Suppressor macrophage treated with lipopolysaccharide for 1 hour (primary cell): ENCODE measurements around the gene ABHD1.
A peak's percentile ranks its signal among the peaks of the same experiment; 100 is the strongest.

Experiments
- DNase-seq, 3 donors: peaks; one replicate each; pipeline ENCODE4 v3.0.0-alpha.2; 2020 to 2022

The ABHD1 gene

DNA sequence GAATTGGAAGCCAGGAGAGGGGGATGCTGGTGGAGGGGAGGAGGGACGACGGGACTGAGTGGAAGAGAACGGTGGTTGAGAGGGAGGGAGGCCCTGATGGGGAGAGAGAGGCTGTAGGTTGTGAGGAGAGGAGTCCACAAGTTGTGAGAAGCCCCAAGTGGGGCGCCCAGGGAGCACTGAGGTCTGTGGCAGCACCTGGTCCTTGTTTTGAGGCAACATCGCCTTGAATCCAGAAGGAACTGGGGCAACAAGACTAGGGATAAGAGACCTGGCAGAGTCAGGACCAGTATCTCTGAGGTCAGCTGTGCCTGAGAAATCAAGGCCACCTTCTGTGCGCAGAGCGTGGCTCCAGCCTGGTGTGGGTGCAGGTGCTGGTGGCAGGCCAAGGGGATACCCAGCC, 14.5 kb downstream of the ABHD1 start:
- no peak for DNase-seq

DNA sequence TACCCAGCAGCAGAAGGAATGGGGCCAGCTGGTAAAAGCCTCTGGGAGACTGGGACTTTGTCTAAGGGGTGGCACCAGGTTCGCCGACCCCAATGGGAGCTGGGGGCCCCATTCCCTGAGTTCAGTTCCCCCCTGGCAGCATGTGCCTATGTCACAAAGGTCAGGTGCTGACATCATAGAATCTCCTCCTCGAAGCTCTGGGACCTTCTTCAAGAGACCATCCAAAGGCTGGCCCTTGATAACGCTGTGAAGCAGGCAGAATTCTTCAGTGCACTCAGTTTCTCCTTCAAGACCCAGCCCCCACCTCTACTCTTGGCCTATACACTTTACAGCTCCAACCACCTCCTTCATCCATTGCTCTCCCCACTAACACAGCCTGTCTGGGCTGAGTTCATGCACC, 15.7 kb downstream of the ABHD1 start, which contains the start of gene PRR30:
PRR30 (minus strand) TSS at position 101 of the 400 bp plus-strand sequence. CDS start 1,081 bp downstream, outside the sequence.
- DNase-seq = no peak

DNA sequence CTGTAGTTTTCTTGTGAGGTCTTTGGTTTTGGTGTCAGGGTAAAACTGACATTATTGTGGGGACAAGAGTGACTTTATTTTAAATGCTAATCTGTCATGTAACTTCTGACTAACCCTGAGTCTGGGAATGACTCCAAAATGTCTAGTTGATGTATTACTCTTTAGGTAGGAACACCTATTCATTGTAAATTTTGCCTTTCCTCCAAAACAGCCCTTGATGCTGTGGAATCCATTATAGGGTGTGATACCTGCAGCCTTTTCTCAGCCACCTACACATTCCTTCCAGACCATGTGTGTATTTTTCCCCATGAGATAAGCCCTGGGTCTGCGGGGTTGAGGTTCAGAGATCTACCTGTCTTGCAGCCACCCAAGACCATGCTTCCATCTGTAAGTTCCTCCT, 19.7 kb downstream of the ABHD1 start:
- no peak for DNase-seq

DNA sequence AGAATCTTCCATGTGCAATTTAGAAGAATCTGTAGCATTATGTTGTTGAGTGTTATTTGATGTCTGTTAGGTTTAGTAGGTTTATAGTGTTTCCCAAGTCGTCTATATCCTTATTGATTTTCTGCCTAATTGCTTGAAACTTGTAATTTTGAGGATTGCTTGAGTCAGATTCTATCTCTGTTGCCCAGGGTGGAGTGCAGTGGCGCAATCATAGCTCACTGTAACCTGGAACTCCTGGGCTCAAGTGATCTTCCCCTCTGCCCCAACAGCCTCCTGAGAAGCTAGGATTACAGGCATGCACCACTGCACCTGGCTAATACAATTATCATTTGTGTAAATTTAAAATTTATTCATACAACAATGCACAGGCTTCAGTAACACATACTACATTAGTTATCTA, 22.1 kb downstream of the ABHD1 start:
- DNase-seq = no peak

DNA sequence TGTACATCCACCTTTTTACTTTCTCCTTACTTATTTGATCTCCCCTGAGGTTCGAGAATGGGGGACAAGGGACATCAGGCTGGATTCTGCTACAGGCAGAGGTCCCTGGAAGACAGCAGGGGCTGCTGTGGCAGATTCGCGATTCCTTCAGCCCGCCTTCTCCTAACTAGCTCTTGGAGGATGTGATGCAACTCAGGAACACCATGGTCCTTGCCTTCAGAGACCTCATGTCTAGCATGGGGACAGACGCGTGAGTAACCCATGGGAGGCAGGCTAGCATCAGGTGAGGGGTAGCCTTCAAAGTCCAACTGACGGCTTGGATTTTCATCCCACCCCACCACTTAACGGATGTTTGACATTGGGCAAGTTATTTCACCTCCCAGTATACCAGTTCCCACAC, 24.3 kb downstream of the ABHD1 start:
- DNase-seq = no peak

DNA sequence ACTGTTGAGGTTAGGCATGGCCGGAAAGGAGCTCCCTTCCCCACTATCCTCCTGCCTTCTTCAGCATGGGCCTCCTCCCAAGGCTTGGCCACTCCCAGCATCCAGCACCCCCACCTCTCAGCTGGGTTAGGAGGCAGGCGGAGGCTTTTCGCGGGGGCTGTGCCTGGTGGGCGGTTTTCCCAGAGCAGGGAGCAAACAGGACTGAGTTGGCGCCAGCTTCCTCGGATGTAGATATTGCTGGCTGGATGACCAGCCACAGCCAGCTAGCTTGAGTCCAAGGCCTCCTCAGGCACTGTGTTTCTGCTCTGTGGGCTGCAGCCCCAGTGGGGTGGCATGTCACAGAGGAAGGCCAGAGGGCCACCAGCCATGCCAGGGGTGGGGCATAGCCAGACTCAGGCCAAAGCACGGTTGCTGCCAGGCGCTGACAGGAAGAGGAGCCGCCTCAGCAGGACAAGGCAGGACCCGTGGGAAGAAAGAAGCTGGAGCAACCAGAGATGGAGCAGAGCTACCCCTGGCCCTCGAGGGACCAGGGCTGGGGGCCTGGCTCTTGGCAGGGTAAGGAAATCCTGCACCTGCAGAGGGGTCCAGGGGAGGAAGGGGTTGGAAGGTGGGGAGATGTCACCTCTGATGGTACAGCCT, 25.3 kb downstream of the ABHD1 start, which contains the start of gene TCF23:
TCF23 (plus strand) TSS at position 204 of the 639 bp plus-strand sequence; CDS start at position 334, 130 bp downstream.
- no peak for DNase-seq

DNA sequence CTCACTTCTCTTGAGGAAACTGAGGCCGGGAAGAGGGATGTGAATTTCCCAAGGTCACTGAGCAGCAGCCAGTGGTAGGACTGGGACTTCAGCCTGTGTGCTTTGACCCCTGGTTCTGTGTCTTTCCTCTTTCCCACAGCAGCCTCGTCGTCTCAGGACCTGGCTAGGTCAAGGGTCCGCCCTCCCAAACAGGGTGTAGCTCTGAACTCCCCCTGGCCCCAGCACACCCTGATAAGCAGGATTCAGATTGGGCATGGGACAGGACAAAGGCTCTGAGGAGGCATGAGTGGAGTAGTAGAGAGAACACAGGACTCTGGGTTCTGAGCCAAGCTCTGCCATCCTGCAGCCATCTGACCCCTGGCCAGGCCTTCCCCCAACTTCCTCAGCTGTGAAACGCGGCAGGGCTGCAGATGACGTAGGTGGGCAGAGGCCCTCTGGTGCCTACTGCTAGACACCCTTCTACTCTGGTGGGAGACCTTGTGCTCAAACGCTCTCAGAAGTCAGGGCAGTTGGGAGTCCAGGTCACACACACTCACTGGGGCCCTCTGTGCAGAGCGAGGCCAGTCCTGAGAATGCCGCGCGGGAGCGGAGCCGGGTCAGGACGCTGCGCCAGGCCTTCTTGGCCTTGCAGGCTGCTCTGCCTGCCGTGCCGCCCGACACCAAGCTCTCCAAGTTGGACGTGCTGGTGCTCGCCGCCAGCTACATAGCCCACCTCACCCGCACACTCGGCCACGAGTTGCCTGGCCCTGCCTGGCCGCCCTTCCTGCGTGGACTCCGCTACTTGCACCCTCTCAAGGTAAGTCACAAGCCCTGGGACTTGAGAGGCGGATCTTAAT, 26.2 kb downstream of the ABHD1 start:
- DNase-seq = no peak

DNA sequence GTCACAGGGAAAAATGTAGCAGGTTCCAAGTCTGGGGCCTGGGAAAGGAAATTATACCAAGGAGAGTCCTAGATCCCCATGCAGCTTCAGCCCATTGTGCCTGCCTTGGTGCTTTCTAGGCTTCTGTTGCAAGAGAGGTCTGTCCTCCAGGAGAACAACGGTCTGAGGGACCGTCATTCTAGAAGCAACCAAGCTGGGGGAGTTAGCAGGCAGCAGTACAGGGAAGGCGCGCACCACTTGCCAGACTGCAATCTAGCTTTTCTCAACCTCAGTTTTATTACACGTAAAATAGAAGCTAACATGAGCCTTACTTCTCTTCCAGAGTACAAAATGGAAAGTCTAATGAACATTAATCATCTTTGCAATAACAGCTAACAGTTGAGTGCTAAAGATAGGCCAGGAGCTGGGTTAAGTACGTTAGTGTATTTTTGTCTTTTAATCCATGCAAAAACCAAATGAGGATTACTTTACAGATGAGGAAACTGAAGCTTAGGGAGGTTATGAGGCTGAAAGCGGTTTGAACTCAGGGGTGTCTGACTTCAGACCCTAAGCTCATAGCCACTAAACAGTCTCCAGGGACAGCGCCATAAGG, 27.1 kb downstream of the ABHD1 start:
- DNase-seq = no peak

DNA sequence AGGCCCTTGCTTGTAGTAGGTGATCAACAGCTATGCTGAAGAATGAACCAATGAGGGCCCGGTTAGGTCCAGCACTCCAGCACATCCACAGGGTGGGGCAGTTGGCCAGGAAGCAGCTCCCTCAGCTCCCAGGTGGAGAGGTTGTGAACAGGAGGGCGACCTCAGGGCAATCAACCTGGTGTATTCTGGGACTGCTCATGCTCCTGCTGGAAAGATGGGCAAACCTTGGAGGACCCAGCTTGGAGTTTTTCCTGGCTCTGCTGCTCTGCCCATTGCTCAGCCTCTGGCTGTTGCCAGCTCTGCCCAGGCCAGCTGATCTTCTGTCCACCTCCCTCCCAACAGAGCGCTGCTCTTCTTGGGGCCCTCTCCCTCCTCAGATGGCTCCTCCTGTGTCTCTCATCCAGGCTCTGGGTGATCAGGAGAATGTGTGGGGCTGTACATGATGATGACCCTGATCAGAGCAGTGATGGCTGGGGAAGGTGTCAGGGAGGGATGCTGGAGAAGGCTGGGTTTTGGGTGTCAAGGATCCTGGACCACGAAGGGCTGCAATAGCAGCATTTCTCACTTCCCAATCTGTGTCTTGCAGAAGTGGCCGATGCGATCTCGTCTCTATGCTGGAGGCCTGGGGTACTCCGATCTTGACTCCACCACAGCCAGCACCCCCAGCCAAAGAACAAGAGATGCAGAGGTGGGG, 28.6 kb downstream of the ABHD1 start:
- DNase-seq = no peak

DNA sequence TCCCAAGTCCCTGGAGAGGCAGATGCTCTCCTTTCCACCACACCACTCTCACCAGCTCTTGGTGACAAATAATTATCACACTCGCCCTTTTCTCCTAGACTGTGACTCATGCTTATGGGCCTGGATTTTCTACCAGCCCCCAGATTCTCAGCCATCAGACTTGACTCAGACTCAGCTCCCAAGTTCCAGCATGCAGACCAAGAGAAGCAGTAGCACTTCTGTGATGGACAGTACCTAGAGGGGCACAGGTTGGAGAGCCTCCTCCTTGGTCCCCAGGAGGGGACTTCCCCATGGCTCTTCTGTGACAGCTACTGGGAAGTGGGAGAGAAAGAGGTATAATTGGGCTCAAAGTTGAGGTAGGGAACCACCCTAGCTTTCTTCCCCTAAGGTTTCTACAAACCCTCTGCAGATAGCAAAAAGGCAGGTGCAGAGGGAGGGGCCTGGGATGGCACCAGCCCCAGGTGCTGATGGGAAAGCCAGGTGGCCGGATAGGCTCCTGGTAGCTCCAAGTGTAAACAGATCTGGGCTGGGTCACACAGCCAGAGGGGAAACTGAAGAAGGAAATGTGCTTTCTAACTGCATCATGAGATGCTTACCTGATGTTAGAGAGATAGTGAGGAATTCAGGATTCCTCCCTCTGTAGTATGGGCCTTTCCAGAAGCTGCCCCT, 29.3 kb downstream of the ABHD1 start:
- DNase-seq = peak; percentile 55 to 70 (median 64)

DNA sequence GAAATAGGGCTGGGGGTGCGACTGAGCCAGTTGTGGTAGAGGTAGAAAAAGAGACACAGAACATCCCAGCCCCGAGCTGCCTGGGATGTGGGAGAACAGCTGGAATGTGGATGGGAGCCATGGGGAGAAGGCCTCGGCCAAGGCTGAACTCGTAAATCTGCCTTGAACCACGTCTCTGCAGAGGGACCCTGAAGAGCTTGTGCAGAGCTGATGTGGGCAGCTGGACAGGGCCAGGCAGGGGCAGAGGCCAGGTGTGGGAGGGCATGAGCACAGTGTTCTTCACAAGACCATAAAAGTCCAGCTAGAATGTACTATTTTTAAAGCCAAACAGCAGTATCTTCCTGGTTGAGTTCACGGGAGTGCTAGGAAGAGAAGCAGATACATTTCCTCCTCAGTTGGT, 30.9 kb downstream of the ABHD1 start:
- DNase-seq = no peak

DNA sequence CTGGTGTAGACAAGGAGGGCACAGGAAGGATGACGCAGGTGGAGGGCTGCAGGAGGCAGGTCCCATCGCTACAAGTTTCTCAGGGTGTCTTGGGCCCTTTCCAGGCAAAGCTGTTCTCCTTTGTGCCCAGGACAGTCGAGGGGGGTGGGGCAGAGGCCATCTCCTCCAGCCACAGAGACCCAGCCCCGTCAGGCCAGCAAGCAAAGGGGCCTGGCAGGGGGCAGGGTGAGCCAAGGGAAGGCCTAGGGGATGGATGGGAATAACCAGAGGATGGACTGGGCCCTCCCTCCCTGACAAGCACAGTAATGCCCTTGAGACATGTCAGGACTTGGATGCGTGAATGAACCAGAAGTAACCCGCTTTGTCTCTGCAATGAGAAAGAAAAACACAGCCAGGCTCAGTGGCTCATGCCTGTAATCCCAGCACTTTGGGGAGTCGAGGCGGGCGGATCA, 31.5 kb downstream of the ABHD1 start:
- DNase-seq = no peak

DNA sequence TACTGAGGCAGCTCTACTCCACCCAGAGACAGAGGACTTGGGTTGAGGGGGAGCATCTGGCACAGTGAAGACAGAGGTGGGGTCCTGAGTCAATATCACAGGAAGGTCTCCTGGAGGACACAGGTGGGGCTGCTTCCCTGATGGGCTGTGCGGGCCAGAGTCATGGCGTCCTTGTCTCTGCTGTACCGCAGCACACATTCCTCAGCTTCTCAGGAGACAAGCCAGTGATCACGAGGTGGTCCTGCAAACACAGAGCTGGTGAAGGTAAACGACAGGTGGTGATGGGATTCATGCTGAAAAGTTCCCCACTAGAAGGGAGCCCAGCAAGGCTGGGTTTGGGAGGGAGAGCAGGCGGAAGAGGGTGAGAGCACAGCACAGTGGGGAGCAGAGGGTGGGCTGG, 34.9 kb downstream of the ABHD1 start:
- DNase-seq = no peak

DNA sequence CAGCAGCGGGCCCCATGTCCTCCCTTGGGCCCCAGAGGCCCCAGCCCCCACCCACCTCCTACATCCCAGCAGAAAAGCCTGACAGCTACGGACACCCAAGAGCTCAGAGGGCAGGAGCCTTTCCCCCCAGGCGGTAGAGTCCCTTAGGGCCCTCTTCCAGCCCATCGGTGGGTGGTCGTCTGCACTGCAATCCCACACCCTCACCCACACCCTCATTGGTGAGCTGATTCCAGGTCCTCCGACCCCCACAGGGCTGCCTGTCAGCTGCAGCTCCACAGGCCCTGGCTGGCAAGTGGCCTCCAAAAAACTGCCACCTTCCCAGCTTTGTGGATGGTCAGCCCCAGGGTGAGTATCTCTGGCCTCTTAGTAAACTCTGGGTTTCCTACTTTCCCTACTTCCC, 35.7 kb downstream of the ABHD1 start:
- no peak for DNase-seq

DNA sequence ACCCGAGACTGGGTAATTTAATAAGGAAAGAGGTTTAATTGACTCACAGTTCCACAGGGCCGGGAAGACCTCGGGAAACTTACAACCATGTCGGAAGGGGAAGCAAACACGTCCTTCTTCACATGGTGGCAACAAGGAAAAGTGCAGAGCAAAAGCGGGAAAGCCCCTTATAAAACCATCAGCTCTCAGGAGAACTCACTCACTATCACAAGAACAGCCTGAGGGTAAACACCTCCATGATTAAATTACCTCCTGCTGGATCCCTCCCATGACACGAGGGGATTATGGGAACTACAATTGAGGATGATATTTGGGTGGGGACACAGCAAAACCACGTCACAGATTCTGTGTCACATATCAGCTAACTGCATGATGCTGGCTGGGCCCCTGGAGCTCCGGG, 36.6 kb downstream of the ABHD1 start:
- DNase-seq = no peak

DNA sequence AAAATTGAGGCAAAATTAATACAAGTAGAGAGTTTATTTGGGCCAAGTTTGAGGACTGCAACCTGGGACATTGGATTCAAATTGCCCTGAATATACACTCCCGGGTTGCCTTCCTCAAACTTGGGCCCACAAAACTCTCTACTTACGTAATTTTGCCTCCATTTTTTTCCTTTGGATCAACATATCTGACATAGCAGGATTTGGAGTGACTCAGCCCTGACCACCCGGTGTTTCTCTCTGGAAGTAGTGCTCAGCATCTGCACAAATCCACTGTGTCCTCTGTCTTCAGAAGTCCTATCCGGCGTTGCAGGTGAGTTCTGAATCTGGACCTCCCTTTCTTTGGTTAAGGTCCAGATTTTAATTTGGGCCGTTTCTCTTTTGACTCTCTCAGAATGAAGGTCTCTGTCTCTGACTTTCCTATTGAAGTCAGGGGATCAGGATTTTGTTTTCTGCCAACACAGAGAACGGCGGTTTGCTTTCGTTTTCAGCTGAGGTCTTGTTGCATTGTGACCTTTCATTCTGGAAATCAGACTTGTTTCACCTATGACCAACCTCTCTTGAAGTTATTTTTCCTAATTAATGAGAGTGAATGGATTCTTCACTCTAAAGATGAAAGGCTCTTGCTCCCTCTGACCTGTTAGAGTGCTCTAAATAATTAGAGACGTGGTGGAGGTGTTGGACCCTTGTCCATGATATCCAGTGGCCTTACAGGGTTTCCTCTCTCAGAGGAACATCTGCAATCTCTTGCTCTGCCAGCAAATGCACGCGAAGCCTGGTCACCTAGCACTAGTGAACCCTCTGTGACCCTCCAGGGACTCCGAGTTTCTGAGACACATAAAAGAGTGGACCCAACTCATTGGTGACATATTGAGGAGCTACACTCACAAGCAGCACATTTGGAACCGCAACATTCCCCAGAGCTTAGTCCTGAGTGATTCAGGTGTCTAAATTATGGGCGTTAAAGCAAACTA, 38.8 kb downstream of the ABHD1 start:
- peak in 2 of 3 donors; percentile 24 to 28 for DNase-seq

DNA sequence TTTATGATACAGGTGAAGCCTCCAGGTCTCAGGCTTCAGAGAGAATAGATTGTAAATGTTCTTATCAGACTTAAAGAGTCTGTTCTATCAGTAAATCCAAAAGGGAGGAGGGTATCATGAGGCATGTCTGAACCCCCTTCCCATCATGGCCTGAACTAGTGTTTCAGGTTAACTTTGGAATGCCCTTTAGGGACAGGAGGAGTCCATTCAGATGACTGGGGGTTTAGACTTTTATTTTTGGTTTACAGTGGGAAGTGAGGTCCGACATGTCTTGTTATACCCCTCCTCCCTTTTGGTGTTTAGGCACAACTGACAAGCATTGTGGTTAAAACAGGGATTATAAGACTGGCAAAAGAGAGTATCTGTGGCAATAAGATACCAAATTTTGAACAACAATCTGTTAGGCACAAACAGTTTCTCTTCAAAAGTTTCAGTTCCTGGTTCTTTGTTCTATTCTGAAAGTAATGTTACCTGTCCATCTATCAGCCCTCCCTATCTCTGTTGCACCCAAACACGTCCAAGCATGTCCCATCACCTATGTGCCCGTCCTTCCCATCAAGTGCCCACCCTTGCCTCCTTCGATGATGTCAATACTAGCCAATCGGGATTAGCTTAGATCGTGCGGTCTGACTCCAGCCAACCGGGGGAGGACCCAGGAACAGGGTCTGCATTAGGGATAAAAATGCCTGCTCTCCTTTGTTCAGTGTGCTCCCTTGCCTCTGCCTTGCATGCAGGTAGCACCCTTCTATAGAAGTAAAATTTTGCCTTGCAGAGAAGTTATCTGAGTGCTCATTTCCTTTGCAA, 41.5 kb downstream of the ABHD1 start:
- DNase-seq = no peak

DNA sequence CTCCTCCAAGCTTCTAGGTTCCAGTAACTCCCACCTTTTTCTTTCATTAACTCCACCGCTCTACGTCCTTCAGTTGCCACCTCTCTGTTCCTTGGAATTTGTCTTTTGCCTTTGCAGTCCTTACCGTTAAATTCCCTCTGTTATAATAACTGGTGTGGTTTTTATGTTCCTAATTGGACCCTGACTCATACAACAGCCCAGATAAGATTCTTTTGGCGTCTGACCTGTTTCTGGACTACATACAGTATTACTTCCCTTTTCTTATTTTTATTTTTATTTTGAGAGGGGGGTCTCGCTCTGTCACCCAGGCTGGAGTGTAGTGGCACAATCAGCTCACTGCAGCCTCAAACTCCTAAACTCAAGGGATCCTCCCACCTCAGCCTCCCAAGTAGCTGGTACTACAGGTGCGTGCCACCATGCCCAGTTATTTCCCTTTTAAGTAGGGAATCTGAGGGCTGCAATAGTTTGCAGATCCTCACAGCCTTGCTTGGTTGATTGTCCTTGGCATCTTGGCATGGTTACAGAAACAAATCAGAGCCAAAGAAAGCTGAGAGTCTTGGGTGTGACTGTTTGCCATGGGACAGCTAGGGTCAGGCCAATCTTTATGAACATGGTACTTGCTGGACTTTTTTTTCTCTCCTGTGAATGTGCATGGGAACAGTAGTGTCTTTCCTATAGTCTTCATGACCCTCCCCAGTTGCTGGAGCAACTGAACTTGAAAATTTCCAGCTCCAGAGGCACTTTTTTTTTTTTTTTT, 47.1 kb downstream of the ABHD1 start:
- DNase-seq = peak in 1 of 3 donors; percentile 9

DNA sequence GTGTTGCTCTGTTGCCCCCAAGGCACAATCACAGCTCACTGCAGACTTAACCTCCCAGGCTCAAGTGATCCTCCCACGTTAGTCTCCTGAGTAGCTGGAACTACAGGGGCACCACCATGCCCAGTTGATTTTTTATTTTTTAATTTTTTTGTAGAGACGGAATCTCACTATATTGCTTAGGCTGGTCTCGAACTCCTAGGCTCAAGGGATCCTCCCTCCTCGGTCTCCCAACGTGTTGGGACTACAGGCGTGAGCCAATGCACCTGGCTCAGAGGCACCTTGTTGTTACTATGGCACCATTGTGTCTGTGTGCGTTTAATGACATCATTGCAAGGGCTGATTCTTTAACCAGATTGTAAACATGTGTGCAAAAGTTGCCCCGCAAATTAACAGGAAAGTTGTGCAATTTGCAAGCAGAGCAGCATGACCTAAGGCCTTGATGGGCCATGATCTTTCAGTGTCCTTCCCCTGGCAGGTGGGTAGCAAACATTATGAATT, 47.8 kb downstream of the ABHD1 start:
- DNase-seq = no peak
